HepG2 (cell line): ENCODE data around the gene PLET1. TPM values are rescaled to one million over a fixed set of nuclear protein-coding genes. Genes with fewer than 3 reads are reported as not detected.

Experiments
- ETV6 ChIP-seq: sonication (generic); formaldehyde crosslinking; conservative IDR thresholded peaks from 2 replicates; pipeline ENCODE4 v1.4.0; 2020; ENCODE audit warnings: missing genetic modification reagents
- FOXC1 ChIP-seq: sonication (generic); formaldehyde crosslinking; IDR thresholded peaks from 2 replicates; pipeline ENCODE4 v1.8.0; 2022; ENCODE audit warnings: mild to moderate bottlenecking, missing genetic modification reagents, borderline replicate concordance
- HNRNPK ChIP-seq: fragments of 200-400 bp; formaldehyde crosslinking; IDR thresholded peaks from 2 replicates; pipeline ENCODE4 v1.6.1; 2018; ENCODE audit warnings: low read length, low read depth, moderate library complexity, mild to moderate bottlenecking; ENCODE audit not compliant: poor library complexity, severe bottlenecking
- IRF9 ChIP-seq: sonication (generic); formaldehyde crosslinking; IDR thresholded peaks from 2 replicates; pipeline ENCODE4 v1.8.0; 2022; ENCODE audit warnings: missing genetic modification reagents, mild to moderate bottlenecking, borderline replicate concordance
- POLR2G ChIP-seq: fragments of 200-400 bp; formaldehyde crosslinking; IDR thresholded peaks from 2 replicates; pipeline ENCODE4 v1.6.1; 2018; ENCODE audit warnings: mild to moderate bottlenecking, low read depth, low read length, moderate library complexity
- ZBTB25 ChIP-seq: IDR thresholded peaks from 2 replicates; pipeline ENCODE4 v1.6.1; 2018; ENCODE audit warnings: missing genetic modification reagents
- ZNF333 ChIP-seq: sonication (generic); formaldehyde crosslinking; IDR thresholded peaks from 2 replicates; pipeline ENCODE4 v1.4.0; 2020; ENCODE audit warnings: mild to moderate bottlenecking, missing genetic modification reagents, borderline replicate concordance
- ZNF607 ChIP-seq: sonication (generic); formaldehyde crosslinking; IDR thresholded peaks from 2 replicates; pipeline ENCODE4 v1.5.1; 2020; ENCODE audit warnings: missing genetic modification reagents, mild to moderate bottlenecking, borderline replicate concordance
- ZNF687 ChIP-seq: sonication (generic); formaldehyde crosslinking; IDR thresholded peaks from 2 replicates; pipeline ENCODE4 v1.5.1; 2020; ENCODE audit warnings: mild to moderate bottlenecking, missing genetic modification reagents, moderate library complexity
- ZSCAN25 ChIP-seq: sonication (generic); formaldehyde crosslinking; IDR thresholded peaks from 2 replicates; pipeline ENCODE4 v1.8.0; 2022; ENCODE audit warnings: mild to moderate bottlenecking, missing genetic modification reagents
- polyA plus RNA-seq, 8 experiments: library from polyadenylated mRNA; depleted of rRNA in 3 of 8; stranded (reverse) in 7 of 8; unstranded in 1 of 8; fragments of >200 nt; fragmentation: Illumina TruSeq in 4 of 8; extraction: Trizol in 4 of 8; gene quantifications; 2 replicates each; pipeline versions ENCODE4 v1.2.1 to v1.2.3, GENCODE V29; 2011 to 2016; ENCODE audit warnings: low read depth in 4 of 8, missing spikeins in 1 of 8, mixed read lengths in 1 of 8; ENCODE audit not compliant: insufficient read depth in 1 of 8
- total RNA-seq, 5 experiments: library from RNA; depleted of rRNA; stranded (reverse); fragments of >200 nt; fragmentation: Illumina TruSeq; extraction: Trizol; gene quantifications; 2 replicates each; pipeline ENCODE4 v1.2.3, GENCODE V29; 2016; ENCODE audit warnings: low read depth in 1 of 5
- TF ChIP-seq, protein P1 (sequence below): sonication (generic); formaldehyde crosslinking; IDR thresholded peaks from 2 replicates; pipeline ENCODE4 v1.4.0; 2020; ENCODE audit warnings: missing genetic modification reagents
- TF ChIP-seq, protein P2 (sequence below): sonication (generic); formaldehyde crosslinking; conservative IDR thresholded peaks from 2 replicates; pipeline ENCODE4 v1.4.0; 2020; ENCODE audit warnings: missing genetic modification reagents

PLET1 gene
- total and polyA plus RNA-seq, 2 of the 13 experiments (the other 11 are each of a cell fraction or from before 2014, with no cell fraction given) = not detected

- TF ChIP-seq, protein P1, sequence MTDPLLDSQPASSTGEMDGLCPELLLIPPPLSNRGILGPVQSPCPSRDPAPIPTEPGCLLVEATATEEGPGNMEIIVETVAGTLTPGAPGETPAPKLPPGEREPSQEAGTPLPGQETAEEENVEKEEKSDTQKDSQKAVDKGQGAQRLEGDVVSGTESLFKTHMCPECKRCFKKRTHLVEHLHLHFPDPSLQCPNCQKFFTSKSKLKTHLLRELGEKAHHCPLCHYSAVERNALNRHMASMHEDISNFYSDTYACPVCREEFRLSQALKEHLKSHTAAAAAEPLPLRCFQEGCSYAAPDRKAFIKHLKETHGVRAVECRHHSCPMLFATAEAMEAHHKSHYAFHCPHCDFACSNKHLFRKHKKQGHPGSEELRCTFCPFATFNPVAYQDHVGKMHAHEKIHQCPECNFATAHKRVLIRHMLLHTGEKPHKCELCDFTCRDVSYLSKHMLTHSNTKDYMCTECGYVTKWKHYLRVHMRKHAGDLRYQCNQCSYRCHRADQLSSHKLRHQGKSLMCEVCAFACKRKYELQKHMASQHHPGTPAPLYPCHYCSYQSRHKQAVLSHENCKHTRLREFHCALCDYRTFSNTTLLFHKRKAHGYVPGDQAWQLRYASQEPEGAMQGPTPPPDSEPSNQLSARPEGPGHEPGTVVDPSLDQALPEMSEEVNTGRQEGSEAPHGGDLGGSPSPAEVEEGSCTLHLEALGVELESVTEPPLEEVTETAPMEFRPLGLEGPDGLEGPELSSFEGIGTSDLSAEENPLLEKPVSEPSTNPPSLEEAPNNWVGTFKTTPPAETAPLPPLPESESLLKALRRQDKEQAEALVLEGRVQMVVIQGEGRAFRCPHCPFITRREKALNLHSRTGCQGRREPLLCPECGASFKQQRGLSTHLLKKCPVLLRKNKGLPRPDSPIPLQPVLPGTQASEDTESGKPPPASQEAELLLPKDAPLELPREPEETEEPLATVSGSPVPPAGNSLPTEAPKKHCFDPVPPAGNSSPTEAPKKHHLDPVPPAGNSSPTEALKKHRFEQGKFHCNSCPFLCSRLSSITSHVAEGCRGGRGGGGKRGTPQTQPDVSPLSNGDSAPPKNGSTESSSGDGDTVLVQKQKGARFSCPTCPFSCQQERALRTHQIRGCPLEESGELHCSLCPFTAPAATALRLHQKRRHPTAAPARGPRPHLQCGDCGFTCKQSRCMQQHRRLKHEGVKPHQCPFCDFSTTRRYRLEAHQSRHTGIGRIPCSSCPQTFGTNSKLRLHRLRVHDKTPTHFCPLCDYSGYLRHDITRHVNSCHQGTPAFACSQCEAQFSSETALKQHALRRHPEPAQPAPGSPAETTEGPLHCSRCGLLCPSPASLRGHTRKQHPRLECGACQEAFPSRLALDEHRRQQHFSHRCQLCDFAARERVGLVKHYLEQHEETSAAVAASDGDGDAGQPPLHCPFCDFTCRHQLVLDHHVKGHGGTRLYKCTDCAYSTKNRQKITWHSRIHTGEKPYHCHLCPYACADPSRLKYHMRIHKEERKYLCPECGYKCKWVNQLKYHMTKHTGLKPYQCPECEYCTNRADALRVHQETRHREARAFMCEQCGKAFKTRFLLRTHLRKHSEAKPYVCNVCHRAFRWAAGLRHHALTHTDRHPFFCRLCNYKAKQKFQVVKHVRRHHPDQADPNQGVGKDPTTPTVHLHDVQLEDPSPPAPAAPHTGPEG (CRISPR knock-in tag) = peak; percentile 55; the same call in 1 of the 2 replicates
- TF ChIP-seq IRF9 (peak; percentile 78; the same call in 1 of the 2 replicates), ZNF333 (CRISPR knock-in tag) (peak; percentile 48; the same call in 1 of the 2 replicates), ZSCAN25 (CRISPR knock-in tag) (peak; percentile 49; the same call in 1 of the 2 replicates), ZNF607 (CRISPR knock-in tag) (peak; percentile 84; the same call in 1 of the 2 replicates), HNRNPK (no peak), POLR2G (peak; percentile 98), ETV6 (CRISPR knock-in tag) (peak; percentile 82), ZNF687 (CRISPR knock-in tag) (peak; percentile 87), FOXC1 (CRISPR knock-in tag) (peak; percentile 63; the same call in 1 of the 2 replicates), ZBTB25 (CRISPR knock-in tag) (peak; percentile 79)
- TF ChIP-seq, protein P2, sequence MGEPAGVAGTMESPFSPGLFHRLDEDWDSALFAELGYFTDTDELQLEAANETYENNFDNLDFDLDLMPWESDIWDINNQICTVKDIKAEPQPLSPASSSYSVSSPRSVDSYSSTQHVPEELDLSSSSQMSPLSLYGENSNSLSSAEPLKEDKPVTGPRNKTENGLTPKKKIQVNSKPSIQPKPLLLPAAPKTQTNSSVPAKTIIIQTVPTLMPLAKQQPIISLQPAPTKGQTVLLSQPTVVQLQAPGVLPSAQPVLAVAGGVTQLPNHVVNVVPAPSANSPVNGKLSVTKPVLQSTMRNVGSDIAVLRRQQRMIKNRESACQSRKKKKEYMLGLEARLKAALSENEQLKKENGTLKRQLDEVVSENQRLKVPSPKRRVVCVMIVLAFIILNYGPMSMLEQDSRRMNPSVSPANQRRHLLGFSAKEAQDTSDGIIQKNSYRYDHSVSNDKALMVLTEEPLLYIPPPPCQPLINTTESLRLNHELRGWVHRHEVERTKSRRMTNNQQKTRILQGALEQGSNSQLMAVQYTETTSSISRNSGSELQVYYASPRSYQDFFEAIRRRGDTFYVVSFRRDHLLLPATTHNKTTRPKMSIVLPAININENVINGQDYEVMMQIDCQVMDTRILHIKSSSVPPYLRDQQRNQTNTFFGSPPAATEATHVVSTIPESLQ (CRISPR knock-in tag) = no peak
These were observed 34.4 kb downstream of the PLET1 start, which contains the start of gene PTS (continued) for GRCh38 chr11:112226062-112226830.
